Measurements from ENCODE around the gene STK33.
A peak's percentile ranks its signal among the peaks of the same experiment; 100 is the strongest.

The STK33 gene

DNA sequence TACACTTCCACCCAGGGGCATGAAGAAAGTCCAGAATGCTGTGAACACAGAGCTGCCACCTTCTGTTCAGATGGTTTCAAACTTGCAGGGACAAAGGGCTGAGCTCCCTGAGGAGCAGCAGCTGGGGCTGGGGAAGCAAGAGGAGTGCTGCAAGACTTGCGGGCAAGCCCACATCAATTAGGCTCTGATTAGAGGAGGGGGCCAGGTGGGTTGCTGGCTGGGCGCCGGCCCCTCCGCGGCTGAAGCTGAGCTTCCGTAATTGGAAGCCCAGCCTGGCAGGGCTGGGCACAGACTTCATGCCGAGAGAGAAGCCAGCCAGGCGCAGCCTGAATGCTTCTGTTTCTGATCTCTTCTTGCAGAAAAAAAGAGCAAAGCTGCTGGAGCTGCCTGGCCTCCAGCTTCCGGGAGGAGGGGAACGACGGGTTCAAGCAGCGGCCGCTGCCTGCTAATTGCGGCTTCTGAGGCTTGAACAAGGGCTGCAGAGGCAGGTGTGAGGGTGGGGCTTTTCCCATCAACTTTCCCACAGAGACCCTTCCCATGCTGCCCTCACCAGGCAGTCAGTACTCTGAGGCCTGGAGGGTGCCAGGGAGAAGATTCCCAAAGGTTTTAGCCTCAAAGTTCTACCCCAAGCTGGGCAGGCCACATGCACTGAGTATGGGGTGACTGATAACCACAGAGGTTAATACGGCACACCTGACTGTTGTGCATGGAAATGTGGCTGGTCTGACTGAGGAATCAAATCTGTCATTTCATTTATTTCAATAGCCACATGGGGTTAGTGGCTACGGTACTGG is 239.2 kb downstream of the STK33 start:
- peak; percentile 39; the same call in 1 of the 2 replicates for TF ChIP-seq CTCF (IDR thresholded peaks at IDR 0.05; ENCODE audit: control insufficient read depth, extremely low read depth, insufficient read depth)
- DNase-seq (ENCODE audit: low read depth): no peak
- H3K4me3 ChIP-seq (ENCODE audit: low read depth, low read length): no peak overlapping the region

GRCh38 chr11:8352876-8353505 is 241.0 kb downstream of the STK33 start:
- no peak for TF ChIP-seq CTCF (IDR thresholded peaks at IDR 0.05; ENCODE audit: control insufficient read depth, extremely low read depth, insufficient read depth)
- no peak for DNase-seq (ENCODE audit: low read depth)
- H3K4me3 ChIP-seq (ENCODE audit: low read depth, low read length): no peak overlapping the region

DNA sequence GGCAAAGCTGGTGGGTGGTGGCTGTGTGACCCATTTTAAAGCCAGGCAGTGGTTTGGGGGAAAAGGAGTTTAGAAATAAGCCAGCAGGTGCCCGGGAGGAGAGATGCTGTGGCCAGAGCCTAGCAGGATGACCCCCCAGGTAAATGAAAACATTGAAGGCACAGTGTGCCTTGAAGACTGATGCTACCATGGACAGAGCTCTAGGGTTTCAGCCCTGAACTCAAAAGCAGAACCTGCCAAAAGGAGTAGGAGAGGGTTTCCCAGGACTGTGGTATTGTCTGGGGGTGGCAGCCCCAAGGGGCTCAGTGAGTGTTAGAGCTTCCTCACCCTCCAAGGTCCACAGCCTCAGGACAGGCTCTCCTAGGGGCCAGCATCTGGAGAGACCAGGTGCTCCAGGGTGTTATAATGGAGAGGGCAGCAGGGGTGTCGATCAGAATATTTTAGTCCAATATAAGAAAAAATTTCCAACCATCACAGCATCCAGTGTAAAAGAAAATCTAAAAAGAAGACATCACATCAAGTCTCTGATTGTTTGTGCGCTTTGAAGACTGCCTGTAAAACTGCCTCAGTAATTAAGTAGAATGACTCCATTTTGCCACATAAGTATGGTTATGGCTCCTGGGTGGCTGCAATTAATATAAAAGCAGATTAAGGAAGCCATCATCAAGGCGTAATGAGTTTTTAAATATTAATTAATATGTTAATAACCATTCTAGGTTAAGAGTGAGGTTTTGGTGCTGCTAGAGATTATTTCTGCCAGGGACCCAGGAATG is 241.7 kb downstream of the STK33 start:
- no peak for TF ChIP-seq CTCF (IDR thresholded peaks at IDR 0.05; ENCODE audit: control insufficient read depth, extremely low read depth, insufficient read depth)
- DNase-seq (ENCODE audit: low read depth): no peak
- H3K4me3 ChIP-seq (ENCODE audit: low read depth, low read length): no peak overlapping the region

DNA sequence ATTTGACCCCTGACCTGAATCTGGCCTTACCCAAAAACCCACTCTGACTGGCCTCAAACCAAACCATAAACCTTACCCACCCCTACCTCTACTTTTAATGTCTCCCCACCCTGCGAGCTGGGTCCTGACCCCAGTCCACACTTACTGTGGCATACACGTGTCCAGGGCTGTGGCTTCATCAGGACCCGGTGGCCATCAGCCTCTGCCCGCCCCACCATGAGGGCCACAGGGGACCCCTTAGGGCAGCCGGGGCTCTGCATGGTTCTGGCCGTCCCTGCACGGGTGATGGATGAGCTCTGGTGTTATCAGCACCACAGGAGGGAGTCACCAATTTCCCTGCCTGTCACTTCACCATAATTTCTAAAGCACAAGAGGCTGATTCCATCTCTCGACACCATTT is 242.8 kb downstream of the STK33 start:
- no peak for DNase-seq (ENCODE audit: low read depth)
- TF ChIP-seq CTCF (IDR thresholded peaks at IDR 0.05; ENCODE audit: control insufficient read depth, extremely low read depth, insufficient read depth): no peak
- no peak overlapping the region for H3K4me3 ChIP-seq (ENCODE audit: low read depth, low read length)

- no peak overlapping the region for H3K4me3 ChIP-seq (ENCODE audit: low read depth, low read length)
- TF ChIP-seq CTCF (IDR thresholded peaks at IDR 0.05; ENCODE audit: control insufficient read depth, extremely low read depth, insufficient read depth): no peak
- no peak for DNase-seq (ENCODE audit: low read depth)
These were observed 246.1 kb downstream of the STK33 start for GRCh38 chr11:8347978-8348377.

DNA sequence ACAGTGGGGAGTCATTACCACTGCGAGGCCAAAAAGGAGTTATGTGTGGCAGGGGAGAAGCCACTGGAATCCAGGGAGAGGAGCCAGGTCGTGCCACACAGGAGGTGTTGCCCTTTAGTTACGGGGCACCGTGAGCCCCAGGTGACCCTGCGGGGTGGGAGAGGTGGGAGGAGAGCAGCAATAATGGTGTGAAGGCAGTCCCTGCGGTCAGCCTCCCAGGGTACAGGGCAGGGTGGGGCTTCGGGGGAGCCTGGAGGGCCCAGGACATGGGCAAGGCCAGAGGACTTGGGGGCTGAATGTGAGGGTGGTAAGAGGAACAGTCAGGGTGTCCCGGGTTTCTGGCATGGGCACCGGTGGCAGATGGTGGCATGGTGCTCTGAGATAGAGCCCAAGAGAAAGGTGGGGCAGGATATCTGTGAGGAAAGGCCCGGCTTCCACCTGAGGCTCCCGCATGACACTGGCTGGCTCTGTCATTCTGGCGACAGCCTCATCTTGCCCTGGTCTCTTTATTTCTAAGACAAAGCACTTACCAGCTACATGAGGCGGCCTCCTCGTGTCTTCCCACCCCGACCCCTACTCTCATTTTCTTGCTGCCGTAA is 247.8 kb downstream of the STK33 start:
- TF ChIP-seq CTCF (IDR thresholded peaks at IDR 0.05; ENCODE audit: control insufficient read depth, extremely low read depth, insufficient read depth): no peak
- no peak for DNase-seq (ENCODE audit: low read depth)
- H3K4me3 ChIP-seq (ENCODE audit: low read depth, low read length): no peak overlapping the region

Measured in LNCaP clone FGC (cell line).